K562 (cell line): ENCODE data around the gene FGF13. TPM values are rescaled to one million over a fixed set of nuclear protein-coding genes. Genes with fewer than 3 reads are reported as not detected.

ENCODE experiments used
- ATAC-seq: fragments of 200-7000 bp; cut with Tn5 transposase; 3 replicates; pipeline ENCODE4 v1.9.1; 2020; ENCODE audit warnings: moderate library complexity
- BruUV-seq: library from RNA; stranded (reverse); fragments of 400-500 nt; replicated peaks from 2 replicates; lab custom pipeline; 2021; lab: Mats Ljungman, UMichigan
- CTCF ChIA-PET: fragments of 300-600 bp; formaldehyde crosslinking; extraction: SDS; loops from one replicate; lab custom pipeline; 2021; ENCODE audit warnings: low intra/inter-chr PET ratio; lab: Yijun Ruan, JAX
- POLR2A ChIA-PET: fragments of 300-600, 350-650 bp; sonication (Branson Sonifier 250); formaldehyde crosslinking; extraction: SDS; loops from one replicate; lab custom pipeline; 2021; ENCODE audit warnings: antibody characterized with exemption, inconsistent platforms; lab: Yijun Ruan, JAX
- DNase-seq, 4 experiments: peaks; one replicate each; pipeline versions ENCODE4 v3.0.0 to v3.0.0-alpha.2; 2011 to 2018; ENCODE audit warnings: low spot score in 3 of 4, mixed read lengths in 3 of 4; ENCODE audit errors: extremely low read depth in 1 of 4
- FAIRE-seq: peaks from 2 replicates; lab custom pipeline; 2011; peaks lifted over from hg19 to GRCh38; lab: Jason Lieb, UNC
- H2AFZ ChIP-seq: 2 replicates; pipeline ENCODE4 v1.6.0; 2011; ENCODE audit warnings: low read depth, low read length, control low read depth, inconsistent platforms
- H3K27ac ChIP-seq: fragments of 200-600 bp; 3 replicates; pipeline ENCODE4 v1.8.0; 2011; ENCODE audit warnings: low read depth, mild to moderate bottlenecking, control low read depth, inconsistent platforms, low read length, moderate library complexity, mixed read lengths; ENCODE audit errors: extremely low read depth
- H3K27me3 ChIP-seq, 2 experiments: fragments of 300-600 bp in 1 of 2; 2 replicates in 1 of 2; 3 replicates in 1 of 2; pipeline versions ENCODE4 v1.6.0 to v1.8.0; 2011; ENCODE audit warnings: inconsistent platforms in 2 of 2, low read length in 2 of 2, mild to moderate bottlenecking in 1 of 2, mixed read lengths in 1 of 2, moderate library complexity in 1 of 2; ENCODE audit not compliant: control insufficient read depth in 2 of 2, insufficient read depth in 2 of 2
- H3K36me3 ChIP-seq: fragments of 300-600 bp; 3 replicates; pipeline ENCODE4 v1.8.0; 2011; ENCODE audit warnings: mild to moderate bottlenecking, low read length, inconsistent platforms; ENCODE audit not compliant: control insufficient read depth, insufficient read depth
- H3K4me1 ChIP-seq, 2 experiments: fragments of 200-600 bp in 1 of 2; replicated peaks in 1 of 2; 2 replicates in 1 of 2; 3 replicates in 1 of 2; pipeline versions ENCODE4 v1.5.1 to v1.8.0; 2011; ENCODE audit warnings: inconsistent platforms in 2 of 2, low read length in 2 of 2, mild to moderate bottlenecking in 1 of 2, mixed read lengths in 1 of 2, moderate library complexity in 1 of 2; ENCODE audit not compliant: control insufficient read depth in 2 of 2, insufficient read depth in 2 of 2
- H3K4me2 ChIP-seq: 2 replicates; pipeline ENCODE4 v1.6.1; 2011; ENCODE audit warnings: low read length, control low read depth, inconsistent platforms, mixed read lengths; ENCODE audit not compliant: insufficient read depth
- H3K4me3 ChIP-seq: fragments of 200-600 bp; sonication (generic), shearing (Covaris generic); 2 replicates; pipeline ENCODE4 v1.5.1; 2016; ENCODE audit warnings: control low read depth, inconsistent platforms
- H3K79me2 ChIP-seq: fragments of 200-600 bp; 3 replicates; pipeline ENCODE4 v1.8.0; 2011; ENCODE audit warnings: low read length, inconsistent platforms; ENCODE audit not compliant: control insufficient read depth, insufficient read depth
- H3K9ac ChIP-seq, 2 experiments: 2 replicates each; pipeline versions ENCODE4 v1.6.0 to v1.6.1; 2011; ENCODE audit warnings: low read depth in 2 of 2, low read length in 2 of 2, control low read depth in 1 of 2, inconsistent platforms in 1 of 2, mild to moderate bottlenecking in 1 of 2, mixed read lengths in 1 of 2; ENCODE audit not compliant: insufficient read depth in 1 of 2
- H3K9me1 ChIP-seq: one replicate; pipeline ENCODE4 v1.6.0; 2011; ENCODE audit warnings: inconsistent platforms, mild to moderate bottlenecking, low read length, moderate library complexity; ENCODE audit not compliant: control insufficient read depth, insufficient read depth
- H3K9me3 ChIP-seq: replicated peaks from 2 replicates; pipeline ENCODE4 v1.5.1; 2011; ENCODE audit warnings: low read depth, low read length, inconsistent platforms; ENCODE audit not compliant: control insufficient read depth, insufficient read depth
- H4K20me1 ChIP-seq: replicated peaks from 2 replicates; pipeline ENCODE4 v1.6.1; 2011; ENCODE audit warnings: low read length, inconsistent platforms, mixed read lengths; ENCODE audit not compliant: control insufficient read depth, insufficient read depth
- RAD21 ChIP-seq, 2 experiments: fragments of 250-450 bp in 1 of 2; fragments of 450-650 bp in 1 of 2; sonication (Bioruptor Pico) in 1 of 2; formaldehyde crosslinking in 1 of 2; IDR thresholded peaks in 1 of 2; conservative IDR thresholded peaks in 1 of 2; 2 replicates each; pipeline versions ENCODE4 v1.4.0 to v1.8.0; 2020 to 2022; ENCODE audit warnings: mild to moderate bottlenecking in 2 of 2, moderate library complexity in 1 of 2
- SP2 ChIP-seq: IDR thresholded peaks from 2 replicates; pipeline ENCODE4 v1.6.1; 2011; ENCODE audit warnings: mild to moderate bottlenecking, low read depth, low read length, moderate library complexity; ENCODE audit not compliant: poor library complexity, severe bottlenecking; ENCODE audit errors: extremely low read depth
- ZNF311 ChIP-seq: fragments of 250-450 bp; sonication (Bioruptor Pico); IDR thresholded peaks from 2 replicates; pipeline ENCODE4 v1.4.0; 2020; ENCODE audit warnings: mild to moderate bottlenecking, moderate library complexity
- ZNF384 ChIP-seq: IDR thresholded peaks from 2 replicates; pipeline ENCODE4 v1.6.1; 2012; ENCODE audit warnings: low read depth, low read length, improper control_type of control experiment
- ZNF586 ChIP-seq: fragments of 450-650 bp; formaldehyde crosslinking; conservative IDR thresholded peaks from 2 replicates; pipeline ENCODE4 v1.4.0; 2020; ENCODE audit warnings: mild to moderate bottlenecking, moderate library complexity
- WGBS: fragments of 100-300 bp; shearing (Covaris generic); methylation state at CpG from one replicate; pipeline ENCODE4 v1.1.6; 2016; ENCODE audit warnings: low coverage, mixed read lengths; ENCODE audit not compliant: insufficient coverage; ENCODE audit errors: missing lambda C conversion rate; 5-methylcytosine and 5-hydroxymethylcytosine counted together
- in situ Hi-C: fragments of 300-500 bp; cut with MboI; formaldehyde crosslinking; loops from 4 replicates; pipeline ENCODE4 v1.15.0; 2018; ENCODE audit warnings: inconsistent platforms, mixed read lengths
- intact Hi-C: fragments of 100-400 bp; cut with micrococcal nuclease; formaldehyde crosslinking; loops from 2 replicates; pipeline ENCODE4 v1.14.2; 2022
- polyA plus RNA-seq, 8 experiments: library from polyadenylated mRNA; depleted of rRNA in 4 of 8; stranded (reverse) in 5 of 8; unstranded in 3 of 8; fragments of >200 nt; fragmentation: Nextera tagmentation in 2 of 8; fragmentation: Illumina TruSeq in 1 of 8; extraction: Ambion mirVana in 2 of 8; extraction: Trizol in 1 of 8; gene quantifications; 2 replicates each; pipeline versions ENCODE4 v1.2.1 to v1.2.3, GENCODE V29; 2011 to 2014; ENCODE audit warnings: inconsistent platforms in 1 of 8, missing spikeins in 1 of 8
- total RNA-seq, 7 experiments: library from RNA; depleted of rRNA in 6 of 7; stranded (reverse); fragments of >200 nt in 6 of 7; fragmentation: Illumina TruSeq in 2 of 7; extraction: Trizol in 2 of 7; gene quantifications; 2 replicates each; pipeline versions ENCODE4 v1.2.1 to v1.2.3, GENCODE V29; 2011 to 2021; ENCODE audit warnings: low replicate concordance in 1 of 7
- TF ChIP-seq, protein P1 (sequence below): IDR thresholded peaks from 2 replicates; pipeline ENCODE4 v1.6.1; 2012; ENCODE audit warnings: low read depth, low read length, improper control_type of control experiment, borderline replicate concordance

Gene FGF13
- total and polyA plus RNA-seq, 9 of the 15 experiments (the other 6 are each of a cell fraction or from before 2014, with no cell fraction given): 14.8 to 95.7 (median 60.8) TPM

DNA sequence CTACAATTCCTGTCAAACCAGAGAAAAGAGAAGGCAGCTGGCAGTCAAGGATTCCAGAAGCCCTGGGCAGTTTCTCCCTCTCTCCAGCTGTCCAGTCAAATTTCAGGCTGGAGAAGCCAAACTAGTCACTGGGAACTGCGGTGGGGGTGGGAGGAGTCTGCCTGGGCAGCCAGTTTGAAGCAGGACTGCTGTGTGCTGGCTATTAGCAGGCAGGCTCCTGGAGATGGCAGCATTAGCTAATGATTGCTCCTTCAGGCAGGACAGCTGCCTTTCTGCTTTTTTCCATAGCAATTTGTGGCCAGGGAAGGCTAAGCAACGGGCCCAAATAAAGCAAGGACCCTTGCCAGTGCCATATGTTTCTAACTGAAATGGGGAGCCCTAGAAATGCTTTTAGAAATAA, 44.7 kb upstream of the FGF13 start:
- no peaks in the 10 kb centered on the region for H3K4me1 ChIP-seq
- H3K4me3 ChIP-seq: no peak overlapping the region
- 19% methylated on average over 2 of the region's 2 CpGs for WGBS
- H4K20me1 ChIP-seq: no peaks in the 10 kb centered on the region; the same call in 1 of the 2 replicates
- H2AFZ ChIP-seq: no peak overlapping the region
- CTCF ChIA-PET: no interaction called here
- no peaks in the 10 kb centered on the region for H3K79me2 ChIP-seq
- H3K4me2 ChIP-seq: no peak overlapping the region
- BruUV-seq: no TSS peak
- ATAC-seq: peak; percentile 72
- TF ChIP-seq RAD21 (CRISPR knock-in tag; conservative IDR thresholded peaks at IDR 0.05 in 1 of 2, IDR thresholded peaks at IDR 0.05 in 1 of 2): peak in 1 of 2 experiments; percentile 22; a peak in 1 of 4 replicates
- no peak for TF ChIP-seq SP2
- DNase-seq: peak in 2 of 4 experiments; percentile 8
- no peak for FAIRE-seq
- in situ Hi-C loops: loop anchor here (25.0 kb wide), 1 partner anchor 806 kb away; no protein-coding TSS in a partner anchor
- POLR2A ChIA-PET: no interaction called here
- H3K9me1 ChIP-seq: no peaks in the 10 kb centered on the region
- no peaks in the 10 kb centered on the region for H3K36me3 ChIP-seq
- no peaks in the 10 kb centered on the region for H3K27me3 ChIP-seq
- no peaks in the 10 kb centered on the region for H3K9me3 ChIP-seq
- no peak overlapping the region for H3K27ac ChIP-seq
- H3K9ac ChIP-seq: no peak overlapping the region
- intact Hi-C loops: no loop called here

DNA sequence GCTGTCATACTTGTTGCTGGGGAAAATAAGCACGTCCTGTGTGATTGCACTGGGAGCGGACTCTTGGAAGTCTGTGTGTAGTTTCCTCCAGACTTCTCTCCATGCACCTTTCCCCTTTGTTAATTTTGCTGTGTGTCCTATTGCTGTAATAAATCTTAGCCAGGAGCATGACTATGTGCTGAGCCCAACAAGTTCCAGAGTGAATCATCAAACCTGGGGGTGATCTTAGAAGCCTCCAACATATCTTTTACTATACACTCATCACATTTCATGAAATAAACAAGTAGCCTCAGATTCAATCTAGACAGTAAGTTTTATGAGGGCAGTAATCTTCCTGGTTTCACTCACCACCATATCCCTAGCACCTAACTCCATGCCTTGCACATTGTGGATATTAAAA, 43.3 kb upstream of the FGF13 start:
- ChIA-PET POLR2A (no interaction called here), CTCF (no interaction called here)
- no TSS peak for BruUV-seq
- intact Hi-C loops (no loop called here), in situ Hi-C loops (loop anchor here (25.0 kb wide), 1 partner anchor 807 kb away; no protein-coding TSS in a partner anchor)
- 78% methylated on average over 2 of the region's 2 CpGs for WGBS
- H3K27ac ChIP-seq: no peak overlapping the region
- ATAC-seq (no peak), FAIRE-seq (no peak), DNase-seq (no peak)
- no peaks in the 10 kb centered on the region; the same call in 1 of the 2 replicates for H4K20me1 ChIP-seq
- no peaks in the 10 kb centered on the region for H3K36me3 ChIP-seq
- H3K9ac ChIP-seq: no peak overlapping the region
- H3K9me1 ChIP-seq: no peaks in the 10 kb centered on the region
- no peak for TF ChIP-seq ZNF311
- no peak for TF ChIP-seq ZNF586 (CRISPR knock-in tag)
- TF ChIP-seq ZNF384: no peak
- TF ChIP-seq, protein P1, sequence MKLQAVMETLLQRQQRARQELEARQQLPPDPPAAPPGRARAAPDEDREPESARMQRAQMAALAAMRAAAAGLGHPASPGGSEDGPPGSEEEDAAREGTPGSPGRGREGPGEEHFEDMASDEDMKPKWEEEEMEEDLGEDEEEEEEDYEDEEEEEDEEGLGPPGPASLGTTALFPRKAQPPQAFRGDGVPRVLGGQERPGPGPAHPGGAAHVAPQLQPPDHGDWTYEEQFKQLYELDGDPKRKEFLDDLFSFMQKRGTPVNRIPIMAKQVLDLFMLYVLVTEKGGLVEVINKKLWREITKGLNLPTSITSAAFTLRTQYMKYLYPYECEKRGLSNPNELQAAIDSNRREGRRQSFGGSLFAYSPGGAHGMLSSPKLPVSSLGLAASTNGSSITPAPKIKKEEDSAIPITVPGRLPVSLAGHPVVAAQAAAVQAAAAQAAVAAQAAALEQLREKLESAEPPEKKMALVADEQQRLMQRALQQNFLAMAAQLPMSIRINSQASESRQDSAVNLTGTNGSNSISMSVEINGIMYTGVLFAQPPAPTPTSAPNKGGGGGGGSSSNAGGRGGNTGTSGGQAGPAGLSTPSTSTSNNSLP: no peak
- H3K4me1 ChIP-seq: no peaks in the 10 kb centered on the region
- no peak overlapping the region for H2AFZ ChIP-seq
- H3K79me2 ChIP-seq: no peaks in the 10 kb centered on the region
- H3K4me3 ChIP-seq: no peak overlapping the region
- H3K4me2 ChIP-seq: no peak overlapping the region
- no peaks in the 10 kb centered on the region for H3K9me3 ChIP-seq
- H3K27me3 ChIP-seq: no peaks in the 10 kb centered on the region
